ENCODE measurements around the gene BIRC7. TPM values are rescaled to one million over a fixed set of nuclear protein-coding genes. Genes with fewer than 3 reads are reported as not detected.

BIRC7 gene
- total RNA-seq, 1 experiment from 2014 or later, result not detected

- Histone ChIP-seq H4K20me1 (ENCODE audit: insufficient read depth) (peaks cover 60% of the 10 kb centered on the region), H3K27ac (no peak overlapping the region), H3K4me1 (replicated peaks; ENCODE audit: insufficient read depth) (peaks cover 10% of the 10 kb centered on the region), H3K27me3 (ENCODE audit: insufficient read depth, low read depth) (no peaks in the 10 kb centered on the region), H3K9me3 (ENCODE audit: insufficient read depth, low read depth) (no peaks in the 10 kb centered on the region), H3F3A (ENCODE audit: insufficient read depth, low read depth) (no peaks in the 10 kb centered on the region), H3K4me3 (no peak overlapping the region), H3K9me2 (ENCODE audit: insufficient read depth) (no peaks in the 10 kb centered on the region), H3K4me2 (no peak overlapping the region), H2AFZ (no peak overlapping the region), H3K36me3 (ENCODE audit: low read depth) (peaks cover 36% of the 10 kb centered on the region), H3K79me2 (ENCODE audit: low read depth) (peaks cover 32% of the 10 kb centered on the region)
- POLR2A ChIA-PET (ENCODE audit: unreplicated experiment), result no interaction called here
- intact Hi-C loops (cut with micrococcal nuclease; ENCODE audit: unreplicated experiment), result no loop called here
- no peak for DNase-seq
- no TSS peak for BruUV-seq (replicated peaks)
- CTCF ChIA-PET, result no interaction called here
- no peak for TF ChIP-seq EZH2 (IDR thresholded peaks at IDR 0.05; ENCODE audit: low read depth)
- TF ChIP-seq CTCF (conservative IDR thresholded peaks at IDR 0.05), result no peak
These were observed 43.0 kb downstream of the BIRC7 start for GRCh38 chr20:63278661-63279060.

- DNase-seq, result no peak
- no peaks in the 10 kb centered on the region; the same call in 1 of the 2 replicates for H3K4me1 ChIP-seq (replicated peaks; ENCODE audit: insufficient read depth)
- no peak overlapping the region for H3K4me2 ChIP-seq
- intact Hi-C loops (cut with micrococcal nuclease; ENCODE audit: unreplicated experiment), result no loop called here
- CTCF ChIA-PET, result no interaction called here
- TF ChIP-seq EZH2 (IDR thresholded peaks at IDR 0.05; ENCODE audit: low read depth) (no peak), CTCF (conservative IDR thresholded peaks at IDR 0.05) (no peak)
- peaks cover 36% of the 10 kb centered on the region for H3K36me3 ChIP-seq (ENCODE audit: low read depth)
- no peaks in the 10 kb centered on the region for H3K27me3 ChIP-seq (ENCODE audit: insufficient read depth, low read depth)
- peaks cover 58% of the 10 kb centered on the region for H4K20me1 ChIP-seq (ENCODE audit: insufficient read depth)
- BruUV-seq (replicated peaks), result no TSS peak
- no peaks in the 10 kb centered on the region for H3K9me2 ChIP-seq (ENCODE audit: insufficient read depth)
- H2AFZ ChIP-seq, result no peak overlapping the region
- no peak overlapping the region for H3K4me3 ChIP-seq
- H3F3A ChIP-seq (ENCODE audit: insufficient read depth, low read depth), result no peaks in the 10 kb centered on the region
- no peak overlapping the region for H3K27ac ChIP-seq
- POLR2A ChIA-PET (ENCODE audit: unreplicated experiment), result no interaction called here
- H3K9me3 ChIP-seq (ENCODE audit: insufficient read depth, low read depth), result no peaks in the 10 kb centered on the region
- peaks cover 20% of the 10 kb centered on the region for H3K79me2 ChIP-seq (ENCODE audit: low read depth)
These were observed 44.2 kb downstream of the BIRC7 start for GRCh38 chr20:63279931-63280330.

GRCh38 chr20:63280371-63280770 lies 44.7 kb downstream of the BIRC7 start:
- no peak for DNase-seq
- Histone ChIP-seq H3K9me2 (ENCODE audit: insufficient read depth) (no peaks in the 10 kb centered on the region), H3K4me1 (replicated peaks; ENCODE audit: insufficient read depth) (no peaks in the 10 kb centered on the region), H3K4me3 (no peak overlapping the region), H3K27ac (no peak overlapping the region), H3K9me3 (ENCODE audit: insufficient read depth, low read depth) (no peaks in the 10 kb centered on the region), H2AFZ (no peak overlapping the region), H3F3A (ENCODE audit: insufficient read depth, low read depth) (no peaks in the 10 kb centered on the region), H3K27me3 (ENCODE audit: insufficient read depth, low read depth) (no peaks in the 10 kb centered on the region), H3K79me2 (ENCODE audit: low read depth) (peaks cover 15% of the 10 kb centered on the region), H4K20me1 (ENCODE audit: insufficient read depth) (peaks cover 54% of the 10 kb centered on the region), H3K4me2 (no peak overlapping the region), H3K36me3 (ENCODE audit: low read depth) (peaks cover 36% of the 10 kb centered on the region)
- BruUV-seq (replicated peaks), result no TSS peak
- no peak for TF ChIP-seq CTCF (conservative IDR thresholded peaks at IDR 0.05)
- no peak for TF ChIP-seq EZH2 (IDR thresholded peaks at IDR 0.05; ENCODE audit: low read depth)
- CTCF ChIA-PET, result interaction anchor here (0.6 kb wide), 1 partner anchor 380 kb away, joined by 3 read pairs; no protein-coding TSS in a partner anchor
- intact Hi-C loops (cut with micrococcal nuclease; ENCODE audit: unreplicated experiment), result no loop called here
- POLR2A ChIA-PET (ENCODE audit: unreplicated experiment), result no interaction called here
